ENCODE data around the gene GABRG3. TPM values are rescaled to one million over a fixed set of nuclear protein-coding genes. Genes with fewer than 3 reads are reported as not detected.

GABRG3 gene
- total and polyA plus RNA-seq, 5 donors, result under 0.01 TPM; not detected in 4

DNA sequence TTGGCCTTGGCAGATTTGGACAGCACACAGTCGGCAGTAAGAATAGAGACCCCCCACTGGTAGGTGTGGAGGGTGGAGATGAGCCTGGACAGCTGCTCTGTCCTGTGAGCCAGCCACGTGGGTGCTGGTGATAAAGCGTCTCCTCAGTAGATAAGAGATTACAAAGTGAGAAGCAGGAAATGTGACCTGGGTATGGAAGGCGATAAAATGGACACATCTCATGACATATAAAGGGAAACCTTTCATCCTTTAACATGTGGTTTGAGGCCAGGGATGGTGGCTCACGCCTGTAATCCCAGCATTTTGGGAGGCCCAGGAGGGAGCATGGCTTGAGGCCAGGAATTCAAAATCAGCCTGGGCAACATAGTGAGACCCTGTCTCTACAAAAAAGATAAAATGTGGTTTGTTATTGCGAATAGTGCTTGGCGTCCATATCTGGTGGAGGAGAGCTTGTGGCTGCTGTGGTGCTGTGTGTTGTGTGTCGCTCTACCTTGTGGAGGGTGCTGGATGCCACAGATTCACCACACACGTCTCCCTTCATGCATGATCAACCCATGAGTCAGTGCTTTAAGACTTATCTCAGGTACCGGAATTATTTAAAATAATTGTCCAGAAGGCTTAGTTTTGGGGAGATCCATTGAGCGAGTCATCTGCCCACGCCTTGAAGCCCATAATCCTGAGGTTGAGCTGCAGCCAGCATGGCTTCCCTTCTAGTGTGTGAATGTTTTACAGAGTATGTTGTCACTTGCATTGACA lies 157.0 kb downstream of the GABRG3 start:
- WGBS, result 57% methylated on average over 12 of the region's 12 CpGs
- DNase-seq, result no peak
- Histone ChIP-seq H3K27me3 (ENCODE audit: control insufficient read depth, insufficient read depth) (no peaks in the 10 kb centered on the region), H3K4me3 (ENCODE audit: low read length) (no peak overlapping the region), H3K9me3 (ENCODE audit: control insufficient read depth, low read length) (no peaks in the 10 kb centered on the region), H3K4me1 (ENCODE audit: control insufficient read depth, insufficient read depth, low read length) (no peaks in the 10 kb centered on the region), H3K27ac (ENCODE audit: low read length) (no peak overlapping the region)
- intact Hi-C loops (cut with DNase I), result no loop called here
- no peak for ATAC-seq

DNA sequence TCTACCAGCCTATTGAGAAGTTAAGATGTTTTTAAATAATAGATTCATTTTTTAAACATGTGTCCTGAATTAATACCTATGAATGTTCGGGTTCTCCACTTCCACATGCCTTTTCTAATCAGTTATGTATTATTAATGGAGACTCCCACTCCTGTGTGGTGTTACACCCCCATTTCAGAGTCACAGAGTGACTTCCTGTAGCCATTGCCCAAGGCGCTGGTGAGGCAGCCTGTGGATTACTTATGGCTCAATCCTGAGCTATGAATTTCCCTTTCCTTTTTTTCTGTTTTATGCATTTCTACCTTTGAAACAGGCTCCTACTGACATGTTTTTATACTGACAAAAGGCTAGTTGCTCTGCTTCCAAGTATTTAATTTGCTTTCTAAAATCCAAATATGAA lies 162.3 kb downstream of the GABRG3 start:
- H3K27me3 ChIP-seq (ENCODE audit: control insufficient read depth, insufficient read depth), result no peaks in the 10 kb centered on the region
- H3K4me1 ChIP-seq (ENCODE audit: control insufficient read depth, insufficient read depth, low read length), result no peaks in the 10 kb centered on the region
- H3K9me3 ChIP-seq (ENCODE audit: control insufficient read depth, low read length), result no peaks in the 10 kb centered on the region
- intact Hi-C loops (cut with DNase I), result no loop called here
- no peak overlapping the region for H3K4me3 ChIP-seq (ENCODE audit: low read length)
- H3K27ac ChIP-seq (ENCODE audit: low read length), result no peak overlapping the region
- DNase-seq (no peak), ATAC-seq (no peak)
- 34% methylated on average over 2 of the region's 2 CpGs for WGBS

GRCh38 chr15:27134481-27134880 lies 163.5 kb downstream of the GABRG3 start:
- ATAC-seq (no peak), DNase-seq (no peak)
- no peak overlapping the region for H3K4me3 ChIP-seq (ENCODE audit: low read length)
- intact Hi-C loops (cut with DNase I), result no loop called here
- no peaks in the 10 kb centered on the region for H3K4me1 ChIP-seq (ENCODE audit: control insufficient read depth, insufficient read depth, low read length)
- no peaks in the 10 kb centered on the region for H3K9me3 ChIP-seq (ENCODE audit: control insufficient read depth, low read length)
- H3K27me3 ChIP-seq (ENCODE audit: control insufficient read depth, insufficient read depth), result no peaks in the 10 kb centered on the region
- WGBS, result 87% methylated on average over 4 of the region's 4 CpGs
- H3K27ac ChIP-seq (ENCODE audit: low read length), result no peak overlapping the region

- 85% methylated on average over 1 of the region's 1 CpG for WGBS
- Histone ChIP-seq H3K27me3 (ENCODE audit: control insufficient read depth, insufficient read depth) (no peaks in the 10 kb centered on the region), H3K27ac (ENCODE audit: low read length) (no peak overlapping the region), H3K4me3 (ENCODE audit: low read length) (no peak overlapping the region), H3K4me1 (ENCODE audit: control insufficient read depth, insufficient read depth, low read length) (no peaks in the 10 kb centered on the region), H3K9me3 (ENCODE audit: control insufficient read depth, low read length) (no peaks in the 10 kb centered on the region)
- ATAC-seq (no peak), DNase-seq (no peak)
- intact Hi-C loops (cut with DNase I), result no loop called here
These were observed 164.2 kb downstream of the GABRG3 start for GRCh38 chr15:27135151-27135550.

- no peak overlapping the region for H3K4me3 ChIP-seq (ENCODE audit: low read length)
- ATAC-seq (no peak), DNase-seq (no peak)
- H3K27ac ChIP-seq (ENCODE audit: low read length), result no peak overlapping the region
- intact Hi-C loops (cut with DNase I), result no loop called here
- no peaks in the 10 kb centered on the region for H3K27me3 ChIP-seq (ENCODE audit: control insufficient read depth, insufficient read depth)
- H3K4me1 ChIP-seq (ENCODE audit: control insufficient read depth, insufficient read depth, low read length), result no peaks in the 10 kb centered on the region
- WGBS, result 39% methylated on average over 5 of the region's 5 CpGs
- no peaks in the 10 kb centered on the region for H3K9me3 ChIP-seq (ENCODE audit: control insufficient read depth, low read length)
These were observed 166.1 kb downstream of the GABRG3 start for GRCh38 chr15:27137127-27137526.

DNA sequence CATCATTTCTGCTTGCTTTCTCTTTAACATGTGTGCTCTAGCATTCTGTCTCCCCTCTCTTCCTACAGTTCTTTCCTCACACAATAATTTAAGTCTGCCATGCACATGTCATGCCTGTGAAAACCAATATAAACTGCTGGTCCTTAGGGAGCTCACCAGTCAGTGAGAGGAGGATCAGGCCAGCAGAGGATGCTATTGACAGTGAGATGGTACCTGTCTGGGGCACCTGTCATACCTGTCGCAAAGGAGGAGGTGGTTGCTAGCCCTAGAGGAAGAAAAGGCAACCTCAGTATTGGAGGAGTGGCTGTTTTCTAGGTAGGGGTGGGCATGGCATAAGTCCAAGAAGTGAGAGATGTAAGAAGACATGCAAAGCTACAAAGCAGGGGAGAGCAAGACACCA lies 194.6 kb downstream of the GABRG3 start:
- ATAC-seq, result no peak
- Histone ChIP-seq H3K27me3 (ENCODE audit: control insufficient read depth, insufficient read depth) (no peaks in the 10 kb centered on the region), H3K27ac (ENCODE audit: low read length) (no peak overlapping the region), H3K4me1 (ENCODE audit: control insufficient read depth, insufficient read depth, low read length) (no peaks in the 10 kb centered on the region), H3K9me3 (ENCODE audit: control insufficient read depth, low read length) (no peaks in the 10 kb centered on the region), H3K4me3 (ENCODE audit: low read length) (no peak overlapping the region)
- DNase-seq, result no peak
- intact Hi-C loops (cut with DNase I), result no loop called here
- 83% methylated on average over 1 of the region's 1 CpG for WGBS

DNA sequence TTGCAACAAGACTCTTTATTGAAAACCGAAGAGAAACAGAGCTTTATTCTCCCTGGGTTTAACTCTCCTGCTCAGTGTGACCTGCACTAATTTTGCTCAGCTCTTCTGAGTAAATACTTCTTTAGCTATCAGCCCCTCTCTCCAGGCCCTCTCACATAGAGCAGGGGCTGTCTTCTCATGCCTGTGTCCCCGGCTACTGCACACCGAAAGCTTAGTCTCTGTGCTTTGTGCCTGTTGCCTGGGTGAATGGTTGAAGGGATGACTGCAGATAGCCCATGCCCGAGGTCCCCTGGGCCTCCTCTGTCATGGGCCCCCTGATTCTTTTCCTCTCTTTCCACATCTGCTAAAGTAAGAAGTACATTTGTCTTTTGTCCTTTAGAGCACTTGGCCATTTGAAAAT lies 195.9 kb downstream of the GABRG3 start:
- ATAC-seq, result no peak
- WGBS, result 52% methylated on average over 4 of the region's 4 CpGs
- intact Hi-C loops (cut with DNase I), result no loop called here

DNA sequence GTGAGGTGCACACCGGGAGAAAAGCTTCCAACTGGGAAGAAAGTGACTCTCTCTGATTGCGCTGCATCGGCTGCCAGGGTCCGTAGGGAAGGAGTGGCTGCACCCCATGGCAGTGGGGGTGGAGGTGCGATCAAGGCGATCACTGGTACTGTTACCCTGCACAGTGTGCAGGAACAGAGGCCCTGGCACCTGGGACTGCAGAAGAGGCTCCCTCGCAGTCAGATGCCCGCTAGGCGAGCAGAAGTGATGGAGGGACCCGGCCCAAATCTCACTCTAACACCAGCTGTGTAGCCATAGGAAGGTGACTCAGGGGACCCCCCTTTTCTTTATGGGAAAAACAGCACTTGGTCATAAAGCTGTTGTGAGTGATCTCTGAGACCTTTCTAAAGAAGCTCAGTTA lies 196.8 kb downstream of the GABRG3 start:
- WGBS, result 83% methylated on average over 10 of the region's 10 CpGs
- H3K4me1 ChIP-seq (ENCODE audit: control insufficient read depth, insufficient read depth, low read length), result no peaks in the 10 kb centered on the region
- no peak for ATAC-seq
- no peak overlapping the region for H3K4me3 ChIP-seq (ENCODE audit: low read length)
- H3K27me3 ChIP-seq (ENCODE audit: control insufficient read depth, insufficient read depth), result no peaks in the 10 kb centered on the region
- intact Hi-C loops (cut with DNase I), result no loop called here
- no peak overlapping the region for H3K27ac ChIP-seq (ENCODE audit: low read length)
- H3K9me3 ChIP-seq (ENCODE audit: control insufficient read depth, low read length), result no peaks in the 10 kb centered on the region
- DNase-seq, result no peak

More for the DNA sequence above, 195.9 kb downstream of the GABRG3 start:
- Histone ChIP-seq H3K4me1 (ENCODE audit: control insufficient read depth, insufficient read depth, low read length) (no peaks in the 10 kb centered on the region), H3K4me3 (ENCODE audit: low read length) (no peak overlapping the region), H3K27ac (ENCODE audit: low read length) (no peak overlapping the region), H3K27me3 (ENCODE audit: control insufficient read depth, insufficient read depth) (no peaks in the 10 kb centered on the region), H3K9me3 (ENCODE audit: control insufficient read depth, low read length) (no peaks in the 10 kb centered on the region)
- no peak for DNase-seq

DNA sequence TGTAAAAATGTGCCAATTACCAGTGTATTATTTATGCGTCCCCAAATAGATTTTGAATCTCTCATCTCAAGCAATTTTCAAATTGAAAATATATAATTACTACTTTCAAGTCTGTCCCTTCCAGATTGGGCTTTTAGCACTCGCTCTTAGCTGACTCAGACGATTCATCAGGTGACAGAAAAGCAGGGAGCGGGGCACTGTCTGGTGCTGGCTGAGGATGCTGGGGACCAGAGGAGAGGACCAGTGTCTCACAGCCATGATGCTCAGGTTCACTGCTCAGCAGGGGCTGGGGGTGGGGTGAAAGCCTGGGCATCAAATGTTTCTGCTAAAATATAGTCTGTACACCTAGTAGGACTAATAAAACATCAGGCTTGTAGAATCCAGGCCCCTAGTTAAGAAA lies 199.9 kb downstream of the GABRG3 start:
- intact Hi-C loops (cut with DNase I), result loop anchor here in 1 of 4 donors (10.0 kb wide), 1 partner anchor 64 kb away; no protein-coding TSS in a partner anchor
- no peak for ATAC-seq
- Histone ChIP-seq H3K4me1 (ENCODE audit: control insufficient read depth, insufficient read depth, low read length) (no peaks in the 10 kb centered on the region), H3K27ac (ENCODE audit: low read length) (no peak overlapping the region), H3K27me3 (ENCODE audit: control insufficient read depth, insufficient read depth) (no peaks in the 10 kb centered on the region), H3K4me3 (ENCODE audit: low read length) (no peak overlapping the region), H3K9me3 (ENCODE audit: control insufficient read depth, low read length) (no peaks in the 10 kb centered on the region)
- DNase-seq, result no peak
- WGBS, result 88% methylated on average over 4 of the region's 4 CpGs

- 77% methylated on average over 5 of the region's 5 CpGs for WGBS
- Histone ChIP-seq H3K27ac (ENCODE audit: low read length) (no peak overlapping the region), H3K9me3 (ENCODE audit: control insufficient read depth, low read length) (peaks cover 2% of the 10 kb centered on the region), H3K4me1 (ENCODE audit: control insufficient read depth, insufficient read depth, low read length) (no peaks in the 10 kb centered on the region), H3K27me3 (ENCODE audit: control insufficient read depth, insufficient read depth) (no peaks in the 10 kb centered on the region), H3K4me3 (ENCODE audit: low read length) (no peak overlapping the region)
- intact Hi-C loops (cut with DNase I), result loop anchor here in 1 of 4 donors (10.0 kb wide), 1 partner anchor 62 kb away; no protein-coding TSS in a partner anchor
- ATAC-seq (no peak), DNase-seq (no peak)
These were observed 201.8 kb downstream of the GABRG3 start for GRCh38 chr15:27172821-27173220.

DNA sequence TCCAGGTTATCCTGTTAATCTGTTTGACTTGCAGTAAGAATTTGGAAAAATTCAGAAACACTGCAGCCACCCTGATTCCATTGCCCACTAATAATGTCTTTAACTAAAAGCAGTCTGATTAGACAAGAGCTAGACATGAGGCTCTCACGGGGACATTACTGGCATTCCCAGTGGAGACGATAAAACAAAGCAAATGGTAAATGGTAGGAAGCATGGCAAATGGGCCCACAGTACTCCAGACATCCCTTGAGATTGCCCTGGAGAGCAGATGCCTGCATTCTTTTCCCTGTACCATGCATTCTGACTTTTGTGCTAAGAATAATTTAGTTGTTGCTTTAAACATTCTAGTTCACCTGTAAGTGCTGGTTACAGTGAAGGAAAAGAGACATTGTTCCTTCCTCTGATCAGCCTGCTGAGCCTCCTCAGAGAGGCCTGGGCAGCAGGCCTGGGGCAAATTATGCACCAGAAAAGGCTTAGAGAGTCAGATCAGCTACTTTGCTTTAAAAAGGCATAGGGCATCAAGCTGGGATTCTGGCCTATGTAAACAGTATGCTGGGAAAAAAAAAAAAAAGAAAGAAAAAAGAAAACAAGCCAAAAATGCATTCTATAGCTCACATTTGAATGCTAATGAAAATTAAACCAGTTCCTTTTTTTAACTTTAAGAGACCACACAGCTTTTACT lies 204.6 kb downstream of the GABRG3 start:
- H3K4me1 ChIP-seq (ENCODE audit: control insufficient read depth, insufficient read depth, low read length), result no peaks in the 10 kb centered on the region
- peaks cover 2% of the 10 kb centered on the region for H3K9me3 ChIP-seq (ENCODE audit: control insufficient read depth, low read length)
- H3K27me3 ChIP-seq (ENCODE audit: control insufficient read depth, insufficient read depth), result no peaks in the 10 kb centered on the region
- DNase-seq (no peak), ATAC-seq (no peak)
- no peak overlapping the region for H3K4me3 ChIP-seq (ENCODE audit: low read length)
- intact Hi-C loops (cut with DNase I), result loop anchor here in 1 of 4 donors (10.0 kb wide), 1 partner anchor 59 kb away; no protein-coding TSS in a partner anchor
- no peak overlapping the region for H3K27ac ChIP-seq (ENCODE audit: low read length)
- WGBS, result 78% methylated on average over 2 of the region's 2 CpGs
